BE2C (cell line): Measurements from ENCODE around the gene ARVCF.

ENCODE experiments used
- DNase-seq: peaks from one replicate; pipeline ENCODE4 v3.0.0-alpha.2; 2020
- H3K27me3 ChIP-seq: fragments of 250-450 bp; sonication (Bioruptor Pico); 2 replicates; pipeline ENCODE4 v1.5.1; 2020; ENCODE audit warnings: mild to moderate bottlenecking
- H3K36me3 ChIP-seq: fragments of 250-450 bp; sonication (Bioruptor Pico); 2 replicates; pipeline ENCODE4 v1.5.1; 2020; ENCODE audit warnings: mild to moderate bottlenecking
- H3K4me1 ChIP-seq: fragments of 250-450 bp; sonication (Bioruptor Pico); 2 replicates; pipeline ENCODE4 v1.5.1; 2020
- H3K4me3 ChIP-seq: 2 replicates; pipeline ENCODE4 v1.5.1; 2011; ENCODE audit warnings: low read depth, low read length
- H3K9me3 ChIP-seq: fragments of 250-450 bp; sonication (Bioruptor Pico); 2 replicates; pipeline ENCODE4 v1.5.1; 2020
- CTCF ChIP-seq: IDR thresholded peaks from 2 replicates; pipeline ENCODE4 v1.5.1; 2012; ENCODE audit warnings: mild to moderate bottlenecking, low read depth, low read length

The ARVCF gene

DNA sequence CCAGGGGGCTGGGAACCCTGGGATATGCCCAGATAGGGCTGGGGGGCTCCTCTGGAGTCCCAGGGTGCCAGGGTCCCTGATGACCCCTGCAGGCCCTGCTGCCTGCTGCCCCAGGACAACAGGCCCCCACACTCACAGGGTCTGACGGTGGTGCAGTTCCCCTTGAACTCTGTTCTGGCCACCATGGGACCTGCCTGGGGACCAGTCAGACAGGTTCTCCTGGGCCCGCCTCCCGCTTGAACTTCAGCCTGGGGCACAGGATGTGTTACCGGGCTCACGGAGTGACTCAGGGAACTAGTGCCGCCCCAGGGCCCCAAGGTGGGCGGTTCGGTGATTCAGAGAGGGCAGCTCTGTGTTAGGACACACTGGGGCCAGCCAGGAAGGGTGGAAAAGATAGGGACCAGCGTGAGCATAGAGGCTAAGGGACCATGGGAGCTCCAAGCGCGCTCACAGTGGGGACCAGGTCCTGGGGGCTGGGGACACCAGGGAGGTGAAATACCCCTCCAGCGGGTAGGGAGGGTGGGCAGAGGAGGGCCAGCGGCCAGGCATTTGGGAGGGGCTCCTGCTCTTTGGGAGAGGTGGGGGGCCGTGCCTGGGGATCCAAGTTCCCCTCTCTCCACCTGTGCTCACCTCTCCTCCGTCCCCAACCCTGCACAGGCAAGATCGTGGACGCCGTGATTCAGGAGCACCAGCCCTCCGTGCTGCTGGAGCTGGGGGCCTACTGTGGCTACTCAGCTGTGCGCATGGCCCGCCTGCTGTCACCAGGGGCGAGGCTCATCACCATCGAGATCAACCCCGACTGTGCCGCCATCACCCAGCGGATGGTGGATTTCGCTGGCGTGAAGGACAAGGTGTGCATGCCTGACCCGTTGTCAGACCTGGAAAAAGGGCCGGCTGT is 53.5 kb downstream of the ARVCF start:
- peaks cover 23% of the 10 kb centered on the region for H3K4me1 ChIP-seq
- no peaks in the 10 kb centered on the region for H3K27me3 ChIP-seq
- no peaks in the 10 kb centered on the region for H3K9me3 ChIP-seq
- H3K4me3 ChIP-seq, result no peak overlapping the region
- DNase-seq, result peak; percentile 50
- H3K36me3 ChIP-seq, result peaks cover 24% of the 10 kb centered on the region
- no peak for TF ChIP-seq CTCF

DNA sequence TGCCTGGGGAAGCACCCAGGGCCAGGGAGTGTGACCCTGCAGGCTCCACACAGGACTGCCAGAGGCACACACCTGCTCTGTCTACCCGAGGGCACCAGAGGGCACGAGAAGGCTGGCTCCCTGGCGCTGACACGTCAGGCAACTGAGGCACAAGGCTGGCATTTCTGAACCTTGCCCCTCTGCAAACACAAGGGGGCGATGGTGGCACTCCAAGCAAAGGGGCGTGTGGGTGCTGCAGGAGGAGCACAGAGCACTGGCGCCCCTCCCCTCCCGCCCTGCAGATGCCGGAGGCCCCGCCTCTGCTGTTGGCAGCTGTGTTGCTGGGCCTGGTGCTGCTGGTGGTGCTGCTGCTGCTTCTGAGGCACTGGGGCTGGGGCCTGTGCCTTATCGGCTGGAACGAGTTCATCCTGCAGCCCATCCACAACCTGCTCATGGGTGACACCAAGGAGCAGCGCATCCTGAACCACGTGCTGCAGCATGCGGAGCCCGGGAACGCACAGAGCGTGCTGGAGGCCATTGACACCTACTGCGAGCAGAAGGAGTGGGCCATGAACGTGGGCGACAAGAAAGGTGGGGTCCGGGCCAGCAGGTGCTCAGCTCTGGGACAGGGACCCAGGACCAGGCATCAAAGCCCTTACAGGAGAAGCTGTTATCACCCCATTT is 54.2 kb downstream of the ARVCF start:
- peak; percentile 98 for DNase-seq
- no peaks in the 10 kb centered on the region for H3K27me3 ChIP-seq
- TF ChIP-seq CTCF, result peak; percentile 84
- H3K4me1 ChIP-seq, result peaks cover 21% of the 10 kb centered on the region
- no peaks in the 10 kb centered on the region for H3K9me3 ChIP-seq
- H3K4me3 ChIP-seq, result no peak overlapping the region
- peaks cover 16% of the 10 kb centered on the region for H3K36me3 ChIP-seq

- DNase-seq, result peak; percentile 21
- no peak overlapping the region for H3K4me3 ChIP-seq
- no peaks in the 10 kb centered on the region for H3K27me3 ChIP-seq
- H3K9me3 ChIP-seq, result no peaks in the 10 kb centered on the region
- TF ChIP-seq CTCF, result no peak
- H3K4me1 ChIP-seq, result peaks cover 21% of the 10 kb centered on the region
- H3K36me3 ChIP-seq, result peaks cover 15% of the 10 kb centered on the region
Measured at GRCh38 chr22:19961868-19962245, 54.8 kb downstream of the ARVCF start.

GRCh38 chr22:19961201-19961580 is 55.4 kb downstream of the ARVCF start:
- no peak for TF ChIP-seq CTCF
- Histone ChIP-seq H3K9me3 (no peaks in the 10 kb centered on the region), H3K36me3 (peaks cover 15% of the 10 kb centered on the region), H3K27me3 (no peaks in the 10 kb centered on the region), H3K4me3 (no peak overlapping the region), H3K4me1 (peaks cover 21% of the 10 kb centered on the region)
- peak; percentile 9 for DNase-seq

- H3K9me3 ChIP-seq, result no peaks in the 10 kb centered on the region
- no peak overlapping the region for H3K4me3 ChIP-seq
- peaks cover 21% of the 10 kb centered on the region for H3K4me1 ChIP-seq
- no peak for DNase-seq
- TF ChIP-seq CTCF, result no peak
- peaks cover 15% of the 10 kb centered on the region for H3K36me3 ChIP-seq
- no peaks in the 10 kb centered on the region for H3K27me3 ChIP-seq
Measured at GRCh38 chr22:19960491-19961200, 56.0 kb downstream of the ARVCF start.
